Ishikawa (cell line): Measurements from ENCODE around the gene POLD2.
A peak's percentile ranks its signal among the peaks of the same experiment; 100 is the strongest.

ENCODE experiments used
- CEBPB ChIP-seq: IDR thresholded peaks from 2 replicates; pipeline ENCODE4 v1.6.1; 2012
- CREB1 ChIP-seq: IDR thresholded peaks from 2 replicates; pipeline ENCODE4 v1.6.1; 2012; ENCODE audit warnings: low read depth
- EGR1 ChIP-seq: IDR thresholded peaks from 2 replicates; pipeline ENCODE4 v1.6.1; 2012
- EP300 ChIP-seq: IDR thresholded peaks from 2 replicates; pipeline ENCODE4 v1.6.1; 2012; ENCODE audit warnings: borderline replicate concordance
- FOXM1 ChIP-seq: IDR thresholded peaks from 2 replicates; pipeline ENCODE4 v1.6.1; 2012; ENCODE audit warnings: low read depth, borderline replicate concordance
- MAX ChIP-seq: IDR thresholded peaks from 2 replicates; pipeline ENCODE4 v1.6.1; 2012
- NFIC ChIP-seq: IDR thresholded peaks from 2 replicates; pipeline ENCODE4 v1.6.1; 2012
- RAD21 ChIP-seq: IDR thresholded peaks from 2 replicates; pipeline ENCODE4 v1.6.1; 2012; ENCODE audit warnings: low read depth
- REST ChIP-seq: IDR thresholded peaks from 2 replicates; pipeline ENCODE4 v1.6.1; 2012; ENCODE audit warnings: low read depth, mild to moderate bottlenecking
- TAF1 ChIP-seq: IDR thresholded peaks from 2 replicates; pipeline ENCODE4 v1.6.1; 2012; ENCODE audit warnings: low read depth, mild to moderate bottlenecking
- TCF12 ChIP-seq: IDR thresholded peaks from 2 replicates; pipeline ENCODE4 v1.6.1; 2012; ENCODE audit warnings: low read depth
- TEAD4 ChIP-seq: IDR thresholded peaks from 2 replicates; pipeline ENCODE4 v1.6.1; 2012
- USF1 ChIP-seq: IDR thresholded peaks from 2 replicates; pipeline ENCODE4 v1.6.1; 2012
- YY1 ChIP-seq: IDR thresholded peaks from 2 replicates; pipeline ENCODE4 v1.6.1; 2012; ENCODE audit warnings: low read depth
- ZBTB7A ChIP-seq: IDR thresholded peaks from 2 replicates; pipeline ENCODE4 v1.6.1; 2012; ENCODE audit warnings: low read depth

The POLD2 gene

GRCh38 chr7:44104860-44105771, 18.2 kb downstream of the POLD2 start:
- no peak for TF ChIP-seq USF1
- peak; percentile 63 for TF ChIP-seq CEBPB

GRCh38 chr7:44103923-44104859, 19.2 kb downstream of the POLD2 start, which contains the start of gene AEBP1:
TSS of gene AEBP1 (plus strand) at chr7:44104345. CDS start at chr7:44104666, 321 bp downstream.
- TF ChIP-seq ZBTB7A (peak; percentile 53; the same call in 1 of the 2 replicates), EP300 (no peak)

- no peak for TF ChIP-seq YY1
- TF ChIP-seq TEAD4 = no peak
- TF ChIP-seq REST = no peak
- no peak for TF ChIP-seq NFIC
- no peak for TF ChIP-seq CEBPB
- no peak for TF ChIP-seq CREB1
These were observed 19.8 kb downstream of the POLD2 start for GRCh38 chr7:44103566-44103922.

GRCh38 chr7:44102846-44103565, 20.3 kb downstream of the POLD2 start:
- TF ChIP-seq RAD21 (no peak), CREB1 (no peak), TCF12 (no peak), MAX (no peak), TAF1 (no peak), ZBTB7A (no peak), EP300 (no peak), EGR1 (no peak), NFIC (no peak), REST (no peak), TEAD4 (no peak), CEBPB (no peak), FOXM1 (no peak), USF1 (no peak), YY1 (no peak)

- TF ChIP-seq FOXM1 = no peak
- no peak for TF ChIP-seq YY1
- TF ChIP-seq MAX = no peak
- TF ChIP-seq RAD21 = no peak
- no peak for TF ChIP-seq CREB1
- TF ChIP-seq NFIC = no peak
These were observed 21.1 kb downstream of the POLD2 start for GRCh38 chr7:44101966-44102845.
